GM18498 (cell line): Measurements from ENCODE around the gene PCNX2.

Experiments used
- ATAC-seq: cut with Tn5 transposase; IDR thresholded peaks from one replicate; pipeline ENCODE4 v1.9.1; 2021; ENCODE audit warnings: mild to moderate bottlenecking, moderate library complexity; ENCODE audit not compliant: unreplicated experiment

Gene PCNX2

DNA sequence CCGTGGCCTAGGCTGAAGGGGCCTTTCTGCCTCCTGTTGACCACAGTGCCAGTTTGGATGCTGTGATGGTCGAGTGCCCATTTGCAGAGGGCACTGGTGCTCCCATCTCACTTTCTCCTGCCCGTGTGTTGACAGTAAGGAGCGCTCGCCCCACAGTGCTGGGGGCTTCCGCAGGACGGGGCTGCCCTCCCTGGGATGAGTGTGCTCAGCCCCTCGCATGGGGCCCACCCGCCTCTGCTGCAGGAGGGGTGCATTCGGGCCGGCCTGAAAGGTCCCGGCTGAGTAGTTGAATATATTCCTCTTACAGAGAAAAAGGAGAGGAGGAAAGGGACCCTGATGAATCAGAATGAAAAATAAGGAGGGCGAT is 307.8 kb downstream of the PCNX2 start:
- ATAC-seq, result no peak

DNA sequence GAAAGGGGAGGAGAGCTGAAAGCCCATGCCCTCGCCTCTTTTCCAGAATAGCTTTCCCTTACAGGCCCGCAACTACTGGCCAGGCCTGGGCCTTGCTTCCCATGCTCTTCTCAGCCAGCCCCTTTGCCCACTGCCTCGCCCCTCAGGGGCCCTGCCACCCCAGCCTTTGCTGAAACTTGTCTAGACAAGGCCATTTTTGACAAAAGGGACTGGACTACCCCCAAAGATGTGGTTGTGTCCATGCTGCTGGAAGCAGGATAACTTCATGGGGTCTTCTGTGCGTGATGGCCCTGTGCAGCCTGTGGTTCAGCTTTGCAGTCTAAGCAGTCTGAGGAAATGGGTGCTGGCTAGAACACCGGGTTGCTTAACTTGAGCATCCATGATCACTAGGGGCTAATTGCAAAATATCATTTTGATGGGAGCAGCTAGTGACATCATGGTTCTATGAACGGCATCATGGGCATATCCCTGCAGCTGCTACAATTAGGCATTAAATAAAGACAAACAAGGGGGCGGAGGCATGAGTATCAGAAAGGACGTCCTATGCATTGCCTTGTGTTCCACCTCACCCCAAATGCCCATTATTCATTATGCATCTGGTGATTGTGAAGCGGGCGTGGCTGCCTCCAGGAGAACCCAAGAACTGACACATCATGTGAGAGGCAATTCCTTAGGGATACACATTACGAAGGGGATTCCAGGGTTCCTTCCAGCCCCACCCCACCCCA is 308.3 kb downstream of the PCNX2 start:
- no peak for ATAC-seq

DNA sequence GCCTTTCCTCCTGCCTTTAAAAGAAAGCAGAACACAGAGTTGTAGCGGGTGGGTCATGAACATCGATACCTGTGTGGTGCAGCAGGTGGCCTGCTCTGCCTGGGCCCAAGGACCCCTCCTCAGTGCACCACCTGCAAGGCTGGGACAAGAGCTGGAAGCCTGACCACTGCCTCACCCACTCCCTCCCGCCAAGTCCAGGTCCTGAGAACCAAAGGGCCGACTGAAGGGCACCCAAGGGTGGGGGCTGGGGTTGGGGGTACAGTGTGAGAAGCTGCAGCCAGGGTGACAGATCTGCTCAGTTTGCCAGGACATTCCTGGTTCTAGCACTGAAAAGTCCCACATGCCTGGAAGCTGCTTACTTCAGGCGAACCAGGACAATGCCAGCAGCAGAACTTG is 309.0 kb downstream of the PCNX2 start:
- ATAC-seq, result no peak

DNA sequence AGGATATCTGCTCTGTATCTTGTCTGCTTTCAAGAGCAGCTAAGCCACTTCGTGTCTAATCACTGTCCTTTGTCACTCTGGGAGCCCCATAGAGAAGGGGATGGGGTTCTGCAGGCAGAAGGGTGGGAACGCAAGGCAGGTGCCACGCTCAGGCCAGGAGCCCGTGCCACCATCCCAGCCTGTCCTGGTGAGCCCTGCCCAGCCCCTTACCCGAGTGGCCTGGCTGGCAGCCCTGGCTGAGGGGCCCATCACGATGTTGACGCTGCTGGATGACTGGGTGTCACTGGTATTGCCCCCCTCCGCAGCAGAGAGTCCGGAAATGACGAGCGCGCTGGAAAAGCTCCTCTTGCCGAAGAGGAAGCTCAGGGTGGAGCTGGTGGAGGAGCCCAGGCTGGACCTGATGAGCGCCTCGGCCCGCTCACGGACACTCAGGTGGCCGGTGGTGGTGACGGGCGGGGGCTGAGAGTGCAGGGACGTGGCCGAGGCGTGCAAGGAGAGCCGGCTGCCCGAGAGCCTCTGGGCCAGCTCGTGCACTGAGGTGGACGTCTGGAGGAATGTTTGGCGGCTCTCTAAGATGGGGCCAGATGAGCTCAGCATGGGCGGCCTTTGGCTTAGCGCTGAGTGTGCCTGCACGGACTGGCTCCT is 309.5 kb downstream of the PCNX2 start:
- ATAC-seq, result no peak

DNA sequence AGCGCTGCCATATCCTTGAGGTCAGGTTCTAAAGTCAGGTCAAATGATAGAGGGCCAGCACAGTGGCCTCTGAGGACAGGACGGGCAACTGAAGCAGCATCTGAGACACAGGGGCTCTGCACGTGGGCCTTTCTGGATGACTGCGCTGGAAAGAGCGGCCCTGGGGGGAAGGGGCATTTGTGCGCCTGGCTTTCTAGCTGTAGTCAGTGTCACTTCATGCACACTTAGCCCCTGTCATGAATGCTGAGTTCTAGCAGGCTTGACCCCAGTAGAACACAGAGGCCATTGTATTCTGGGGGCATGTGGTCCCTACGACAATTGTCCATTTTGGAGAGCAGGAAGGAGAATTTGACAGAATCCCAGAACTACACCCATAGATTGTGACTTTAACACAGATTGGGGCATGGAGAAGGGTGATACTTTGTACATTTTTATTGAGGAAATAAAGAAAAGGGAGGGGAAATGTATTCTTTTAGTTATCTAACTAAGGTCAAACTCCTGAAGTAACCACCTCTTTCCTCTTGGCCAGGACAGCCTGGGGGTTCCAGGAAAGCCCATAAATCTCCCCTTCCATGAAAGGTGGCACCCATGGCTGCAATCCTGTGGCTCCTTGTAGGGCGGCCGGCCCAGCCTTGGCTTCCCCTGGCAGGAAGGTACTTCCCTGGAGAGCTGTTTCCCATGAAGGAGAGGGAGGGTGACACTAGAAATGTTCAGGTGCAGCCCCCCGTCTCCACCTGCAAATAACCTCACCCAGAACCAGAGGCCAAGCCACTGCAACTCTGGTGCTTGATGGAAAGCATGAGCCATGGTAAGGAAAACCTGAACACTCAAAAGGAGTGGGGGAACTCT is 310.7 kb downstream of the PCNX2 start:
- ATAC-seq, result no peak

DNA sequence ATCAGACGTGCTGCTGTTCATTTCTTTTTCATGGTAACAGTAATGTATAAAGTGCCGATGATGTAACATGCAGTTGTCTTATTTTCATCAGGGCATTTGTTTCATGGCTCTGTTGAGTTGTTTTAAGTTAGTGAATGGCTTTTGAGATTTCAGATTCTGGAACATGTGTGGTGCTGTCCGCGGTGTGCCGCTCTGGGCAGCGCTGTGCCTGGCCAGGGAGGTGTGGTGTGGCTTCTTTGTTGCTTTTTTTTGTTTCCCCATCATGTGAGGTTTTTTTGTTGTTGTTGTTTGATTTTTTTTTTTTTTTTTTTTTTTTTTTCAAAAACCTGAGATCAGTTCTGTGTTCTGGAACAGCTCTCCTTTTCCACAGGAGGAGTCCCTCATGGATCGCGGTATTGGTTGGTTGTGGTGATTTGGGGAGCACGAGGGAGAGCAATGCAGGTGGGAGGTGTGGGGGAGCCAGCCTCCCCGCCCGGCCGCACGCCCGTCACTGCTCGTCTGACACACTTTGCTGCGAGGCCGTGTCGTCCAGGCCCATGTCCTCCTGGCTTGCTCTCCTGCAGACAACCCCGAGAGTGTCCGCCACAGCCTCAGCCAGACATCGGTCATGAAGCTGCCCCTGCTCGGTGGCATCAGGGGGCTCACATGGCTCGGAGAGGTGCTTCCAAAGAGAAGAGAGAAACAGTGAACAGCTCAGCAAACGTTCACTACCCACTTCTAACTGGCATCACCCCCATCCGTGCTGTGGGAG is 311.5 kb downstream of the PCNX2 start:
- ATAC-seq, result no peak

DNA sequence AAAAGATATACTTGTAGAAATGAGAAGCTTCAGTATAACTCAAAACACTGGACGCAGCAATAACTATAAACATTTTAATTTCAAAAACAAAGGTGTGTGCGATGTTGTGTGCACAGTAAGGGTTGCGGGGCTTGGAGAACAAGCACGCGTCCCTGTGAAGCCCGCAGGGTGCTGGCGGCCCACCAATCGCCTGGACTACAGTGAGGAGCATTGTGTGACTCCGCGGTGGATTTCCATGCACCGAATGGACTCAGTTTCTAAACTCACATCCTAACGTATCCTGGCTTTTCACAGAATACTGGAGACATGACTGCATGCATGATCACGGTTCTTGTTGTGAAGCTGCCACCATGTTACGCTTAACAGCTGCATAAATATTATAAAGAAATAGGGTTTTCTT is 312.1 kb downstream of the PCNX2 start:
- ATAC-seq, result no peak

DNA sequence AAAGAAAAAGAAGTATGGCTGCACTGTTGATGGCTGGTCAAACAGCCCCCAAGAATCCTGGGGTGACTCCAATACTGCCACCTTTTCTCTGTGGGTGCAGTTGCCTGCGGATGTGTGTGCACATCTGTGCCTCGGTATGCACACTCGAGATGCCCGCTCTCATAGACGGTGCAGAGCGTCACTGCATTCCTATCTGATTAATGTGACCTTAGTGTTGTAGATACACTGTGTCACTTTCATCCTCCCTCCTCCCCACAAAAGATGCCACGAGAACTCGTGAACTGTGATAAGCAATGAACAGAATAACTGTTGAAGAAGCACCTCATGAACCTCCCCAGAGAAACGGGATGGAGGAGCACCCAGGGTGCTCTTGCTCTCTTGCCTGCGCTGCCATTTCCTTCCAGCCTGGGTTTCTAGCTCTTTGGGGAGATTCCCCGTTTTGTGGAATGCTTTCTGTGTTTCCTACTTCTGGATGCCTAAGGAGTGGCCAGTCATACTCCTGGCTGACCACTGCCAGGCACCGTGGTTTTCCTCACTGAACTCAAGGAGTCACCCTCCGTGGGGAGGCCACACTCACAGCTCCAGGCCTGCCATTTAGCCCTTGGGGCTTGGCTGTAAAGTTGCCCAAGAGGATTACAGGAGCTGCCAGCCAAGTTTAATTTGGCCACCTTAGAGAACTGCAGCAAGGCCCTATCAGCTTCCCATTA is 313.1 kb downstream of the PCNX2 start:
- no peak for ATAC-seq

DNA sequence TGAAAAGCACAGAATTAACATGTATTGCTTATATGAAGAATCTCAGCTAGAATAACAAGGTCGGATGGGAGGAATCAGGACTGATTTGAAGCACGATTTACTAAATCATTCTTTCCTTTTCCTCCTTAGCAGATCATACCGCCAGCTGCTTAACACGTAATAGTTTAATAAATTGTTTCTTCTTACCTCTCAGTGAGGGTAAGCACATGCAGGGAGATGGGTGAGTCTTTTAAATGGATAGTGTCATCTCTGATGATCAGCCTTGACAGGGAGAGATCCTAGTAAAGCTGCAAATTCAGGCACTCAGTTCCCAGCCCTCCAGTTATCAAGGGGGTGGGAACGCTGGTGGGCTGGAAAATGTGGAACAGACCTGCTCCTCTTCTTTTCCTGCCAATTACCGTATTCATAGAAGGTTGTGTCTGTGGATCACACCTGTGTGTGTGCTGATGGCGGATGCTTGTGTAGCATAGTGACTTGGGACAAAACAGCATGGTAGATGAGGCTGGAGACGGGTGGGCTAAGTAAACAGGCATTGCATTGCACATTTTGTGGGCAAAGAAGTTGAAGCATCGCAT is 314.5 kb downstream of the PCNX2 start:
- ATAC-seq, result no peak

DNA sequence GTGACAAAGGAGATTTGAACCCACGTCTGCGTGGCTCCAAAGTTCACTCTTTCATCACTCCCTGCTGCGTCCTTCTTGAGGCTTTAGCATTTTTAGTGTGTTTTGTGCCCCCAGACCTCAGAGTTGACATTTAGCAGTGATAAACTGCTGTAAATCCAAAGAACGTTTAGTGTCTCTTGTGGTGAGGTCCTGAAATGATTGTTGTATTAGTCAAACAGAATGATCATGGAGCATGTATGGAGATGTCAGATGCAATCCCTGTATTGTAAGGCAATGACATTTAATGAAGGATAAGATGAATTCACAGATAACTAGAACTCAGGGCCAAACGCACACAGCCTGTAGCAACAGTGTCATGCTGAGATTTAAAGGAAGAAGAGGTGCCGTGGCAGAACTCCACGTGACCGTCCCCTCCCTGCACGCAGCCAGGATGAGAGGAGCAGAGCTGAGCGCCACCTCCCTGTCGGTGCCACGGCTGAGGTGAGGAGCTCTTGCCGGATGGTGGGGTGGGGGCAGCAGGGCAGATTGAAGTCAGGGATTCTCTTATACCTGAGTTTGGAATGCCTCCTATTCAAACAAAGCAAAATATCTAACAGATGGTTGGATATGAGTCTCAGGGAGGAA is 315.1 kb downstream of the PCNX2 start:
- no peak for ATAC-seq

DNA sequence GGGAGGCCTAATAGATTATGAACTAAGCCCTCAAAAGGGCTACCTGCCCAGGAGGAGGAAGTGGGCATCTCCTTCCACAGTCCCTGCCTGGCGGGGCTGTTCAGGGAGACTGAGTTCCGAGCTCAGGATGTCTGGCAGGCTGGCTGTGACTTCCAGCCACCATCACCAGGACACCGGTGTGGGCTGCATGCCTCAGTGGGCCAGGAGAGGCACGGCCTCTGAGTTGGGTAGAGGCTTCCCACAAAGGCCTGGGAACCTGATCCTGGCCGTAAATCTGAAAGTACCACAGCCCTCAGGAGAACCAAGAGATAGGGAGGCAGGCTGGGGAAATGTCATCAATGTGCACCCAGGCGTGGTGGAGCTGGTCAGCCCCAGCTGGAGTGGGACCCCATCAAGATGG is 316.0 kb downstream of the PCNX2 start:
- no peak for ATAC-seq

DNA sequence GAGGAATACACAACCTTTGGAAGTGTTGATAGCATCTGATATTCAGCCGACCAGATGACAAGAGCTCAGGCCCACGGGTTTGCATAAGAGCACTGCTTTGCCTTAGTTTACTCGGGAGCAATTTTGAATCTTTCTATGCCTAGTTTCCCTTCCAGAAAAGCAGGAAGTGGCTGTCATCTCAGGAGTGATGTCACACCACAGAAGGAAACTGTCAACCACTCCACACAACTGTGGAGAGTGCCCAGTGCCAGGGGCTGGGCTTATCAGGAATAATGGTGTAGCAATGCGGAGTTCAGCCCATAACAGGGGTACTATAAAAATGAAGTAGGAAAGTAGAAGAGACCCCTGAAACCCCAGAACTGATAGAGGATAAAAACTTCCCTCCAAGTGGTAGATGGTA is 316.7 kb downstream of the PCNX2 start:
- ATAC-seq, result no peak

DNA sequence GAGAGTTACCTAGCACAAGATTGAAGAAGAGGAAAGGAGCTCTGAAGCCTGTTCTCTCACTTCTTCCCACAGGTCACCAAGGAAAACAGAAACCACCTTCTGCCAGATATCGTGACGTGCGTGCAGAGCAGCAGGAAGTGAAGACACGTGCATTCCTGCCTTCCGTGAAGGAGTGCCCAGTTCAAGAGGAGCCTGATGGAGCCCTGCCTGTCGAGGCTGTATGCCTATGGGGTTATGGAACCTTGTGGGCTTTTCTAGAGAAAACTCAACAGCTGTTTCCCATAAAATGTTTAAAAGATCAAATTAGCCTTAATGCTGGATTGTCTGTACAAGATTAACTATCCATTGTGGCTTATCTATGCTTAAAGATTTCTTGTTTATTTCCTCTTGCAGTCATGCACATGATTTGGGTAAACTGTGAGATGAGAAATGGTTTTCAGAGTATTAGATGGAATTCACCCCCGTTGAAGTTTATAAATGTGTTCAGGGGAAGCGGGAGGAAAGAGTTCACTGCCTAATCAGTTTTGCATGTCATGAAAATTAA is 317.4 kb downstream of the PCNX2 start:
- no peak for ATAC-seq

DNA sequence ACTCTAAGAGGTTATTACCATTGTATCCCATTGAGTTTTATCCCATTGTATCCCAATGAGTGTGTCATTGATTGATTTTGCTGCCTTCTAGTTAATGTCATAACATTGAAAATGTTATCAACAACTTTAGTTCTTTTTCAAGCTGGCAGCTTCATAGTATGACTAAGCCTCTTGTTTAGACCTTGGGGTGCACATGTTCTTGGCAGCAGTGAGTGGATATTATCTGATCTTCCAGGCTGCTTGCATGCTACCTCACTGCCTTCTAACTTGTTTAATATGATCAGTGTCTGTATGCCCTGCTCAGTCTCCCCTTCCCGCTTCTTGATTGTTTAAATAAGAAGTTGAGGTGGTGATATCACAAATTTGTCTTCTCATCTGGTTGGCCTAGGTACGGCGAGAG is 320.6 kb downstream of the PCNX2 start:
- ATAC-seq, result no peak

DNA sequence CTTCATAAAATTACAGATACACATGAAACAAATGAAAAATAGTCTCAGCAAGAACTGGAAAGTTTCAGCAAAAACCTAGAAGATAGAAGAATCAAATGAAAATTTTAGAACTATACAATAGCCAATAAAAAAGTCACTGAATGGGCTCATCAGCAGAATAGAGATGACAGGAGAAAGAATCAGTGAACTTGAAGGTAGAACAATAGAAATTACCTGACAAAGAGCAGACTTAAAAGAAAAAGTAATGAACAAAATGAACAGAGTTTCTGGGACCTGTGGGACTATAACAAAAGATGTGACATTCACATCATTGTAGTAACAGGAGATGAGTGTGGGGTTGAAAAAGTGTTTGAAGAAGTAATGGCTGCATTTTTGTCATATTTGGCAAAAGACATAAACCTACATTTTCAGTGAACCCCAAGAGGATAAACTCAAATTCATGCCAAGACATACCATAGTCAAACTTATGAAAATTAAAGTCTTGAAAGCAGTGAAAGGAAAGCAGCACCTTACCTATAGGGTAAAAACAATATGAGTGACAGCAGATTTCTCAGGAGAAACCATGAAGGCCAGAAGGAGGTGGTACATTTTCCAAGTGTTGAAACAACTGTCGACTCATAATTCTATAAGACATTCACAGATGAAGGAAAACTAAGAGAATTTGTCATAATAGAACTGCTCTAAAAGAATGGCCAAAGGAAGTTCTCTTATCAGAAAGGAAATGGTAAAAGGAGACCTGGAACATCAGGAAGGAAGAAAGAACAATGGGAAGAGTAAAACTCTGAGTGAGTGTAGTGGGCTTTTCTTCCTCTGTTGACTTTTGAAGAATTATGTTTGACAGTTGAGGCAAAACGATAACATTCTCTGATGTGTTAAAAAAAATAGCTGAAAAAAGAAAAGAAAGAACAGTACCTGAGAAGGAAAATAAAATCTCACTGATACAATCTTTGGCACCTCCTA is 321.6 kb downstream of the PCNX2 start:
- ATAC-seq, result no peak

DNA sequence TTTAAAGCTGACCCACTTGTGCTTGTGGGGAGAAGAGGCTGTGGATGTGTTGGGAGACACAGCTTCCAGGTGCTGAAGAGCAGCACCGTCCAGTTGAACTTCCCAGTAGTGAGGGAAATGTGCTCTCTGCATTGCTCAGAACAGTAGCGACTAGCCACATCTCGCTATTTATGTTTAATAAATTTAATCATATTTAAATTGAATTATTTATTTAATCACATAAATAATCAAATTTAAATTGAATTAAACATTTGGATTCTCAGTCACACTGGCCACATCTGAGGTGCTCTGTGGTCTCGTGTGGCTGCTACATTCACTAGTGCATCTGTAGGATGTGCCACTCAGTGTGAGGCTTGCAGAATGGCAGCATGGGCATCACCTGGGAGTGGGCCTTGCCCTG is 325.0 kb downstream of the PCNX2 start:
- no peak for ATAC-seq

DNA sequence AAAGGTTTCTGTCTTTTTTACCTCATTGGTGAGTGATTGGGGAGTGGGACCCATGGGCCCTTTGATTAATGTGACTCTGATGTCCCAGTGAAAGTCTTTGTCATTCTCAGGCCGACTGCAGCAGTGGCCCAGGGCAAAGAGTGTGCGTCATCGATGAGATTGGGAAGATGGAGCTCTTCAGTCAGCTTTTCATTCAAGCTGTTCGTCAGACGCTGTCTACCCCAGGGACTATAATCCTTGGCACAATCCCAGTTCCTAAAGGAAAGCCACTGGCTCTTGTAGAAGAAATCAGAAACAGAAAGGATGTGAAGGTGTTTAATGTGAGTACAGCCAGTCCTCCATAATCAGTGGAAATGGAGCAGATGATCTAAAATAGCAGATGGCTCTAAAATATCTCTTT is 325.7 kb downstream of the PCNX2 start:
- no peak for ATAC-seq

DNA sequence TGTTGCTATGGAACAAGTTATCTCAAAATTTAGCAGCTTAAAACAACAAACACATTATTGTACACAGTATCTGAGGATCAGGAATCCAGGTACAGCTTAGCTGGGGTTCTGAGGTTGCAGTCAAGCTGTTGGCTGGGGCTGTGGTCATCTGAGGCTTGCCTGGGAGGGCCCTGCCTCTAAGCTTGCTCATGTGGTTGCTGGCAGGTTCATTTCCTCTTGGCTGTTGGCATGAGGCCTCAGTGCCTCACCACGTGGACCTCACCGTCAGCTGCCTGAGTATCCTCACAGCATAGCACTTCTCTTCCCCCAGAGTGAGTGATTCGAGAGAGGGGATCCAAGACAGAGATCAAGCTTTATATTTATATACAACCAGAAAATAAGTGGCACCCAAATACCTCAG is 326.6 kb downstream of the PCNX2 start:
- ATAC-seq, result peak; percentile 48
